ENCODE results near the gene ZNF618. TPM values are rescaled to one million over a fixed set of nuclear protein-coding genes. Genes with fewer than 3 reads are reported as not detected.

Gene ZNF618
- total RNA-seq (2014; rRNA removed; shearing (Covaris generic); ENCODE audit: low replicate concordance), result not detected in 2 replicates

GRCh38 chr9:113876151-113876992 is at the start of gene ZNF618:
Gene ZNF618, plus strand, starts transcription at chr9:113876309. Its CDS starts 72 bp downstream, at chr9:113876381.
- H3K9ac ChIP-seq (ENCODE audit: low read length), result peak within 1 kb of the TSS; percentile 59
- H3K4me1 ChIP-seq (ENCODE audit: low read length), result peaks cover 4% of the 10 kb centered on the region; the same call in 1 of the 2 replicates
- H3K9me3 ChIP-seq (ENCODE audit: low read length), result no peaks in the 10 kb centered on the region
- no peaks in the 10 kb centered on the region for H3K36me3 ChIP-seq (ENCODE audit: insufficient read depth, low read length)
- no peaks in the 10 kb centered on the region for H3K27me3 ChIP-seq (ENCODE audit: low read length)
- peak within 1 kb of the TSS; percentile 88 for H2AFZ ChIP-seq (ENCODE audit: low read length)
- H3K4me2 ChIP-seq (ENCODE audit: low read depth, low read length, poor library complexity, severe bottlenecking), result peak within 1 kb of the TSS; percentile 73
- no peaks in the 10 kb centered on the region for H4K20me1 ChIP-seq (ENCODE audit: insufficient read depth, low read depth, low read length)
- no peaks in the 10 kb centered on the region for H3K9me2 ChIP-seq (replicated peaks; ENCODE audit: insufficient read depth, low read length)
- H3K79me2 ChIP-seq (ENCODE audit: low read length), result no peaks in the 10 kb centered on the region
- H3K27ac ChIP-seq (ENCODE audit: low read length), result no peak within 1 kb of the TSS
- peak; percentile 65 for DNase-seq
- peak within 1 kb of the TSS; percentile 68 for H3K4me3 ChIP-seq (ENCODE audit: low read length)

GRCh38 chr9:113828221-113828620 is 47.9 kb upstream of the ZNF618 start:
- no peaks in the 10 kb centered on the region for H3K36me3 ChIP-seq (ENCODE audit: insufficient read depth, low read length)
- no peak for DNase-seq
- H3K9me3 ChIP-seq (ENCODE audit: low read length), result no peaks in the 10 kb centered on the region
- no peak overlapping the region for H3K27ac ChIP-seq (ENCODE audit: low read length)
- no peaks in the 10 kb centered on the region for H3K9me2 ChIP-seq (replicated peaks; ENCODE audit: insufficient read depth, low read length)
- no peak overlapping the region for H3K4me2 ChIP-seq (ENCODE audit: low read depth, low read length, poor library complexity, severe bottlenecking)
- H3K4me1 ChIP-seq (ENCODE audit: low read length), result no peaks in the 10 kb centered on the region
- no peaks in the 10 kb centered on the region for H3K79me2 ChIP-seq (ENCODE audit: low read length)
- H3K4me3 ChIP-seq (ENCODE audit: low read length), result no peak overlapping the region
- H4K20me1 ChIP-seq (ENCODE audit: insufficient read depth, low read depth, low read length), result no peaks in the 10 kb centered on the region
- H3K9ac ChIP-seq (ENCODE audit: low read length), result no peak overlapping the region
- H2AFZ ChIP-seq (ENCODE audit: low read length), result no peak overlapping the region
- no peaks in the 10 kb centered on the region for H3K27me3 ChIP-seq (ENCODE audit: low read length)

- Histone ChIP-seq H3K4me1 (ENCODE audit: low read length) (no peaks in the 10 kb centered on the region), H3K4me3 (ENCODE audit: low read length) (no peak overlapping the region), H2AFZ (ENCODE audit: low read length) (no peak overlapping the region), H3K36me3 (ENCODE audit: insufficient read depth, low read length) (no peaks in the 10 kb centered on the region), H3K4me2 (ENCODE audit: low read depth, low read length, poor library complexity, severe bottlenecking) (no peak overlapping the region), H3K27me3 (ENCODE audit: low read length) (no peaks in the 10 kb centered on the region), H4K20me1 (ENCODE audit: insufficient read depth, low read depth, low read length) (no peaks in the 10 kb centered on the region), H3K9ac (ENCODE audit: low read length) (no peak overlapping the region), H3K9me3 (ENCODE audit: low read length) (peaks cover 3% of the 10 kb centered on the region; the same call in 1 of the 2 replicates), H3K79me2 (ENCODE audit: low read length) (no peaks in the 10 kb centered on the region), H3K27ac (ENCODE audit: low read length) (no peak overlapping the region), H3K9me2 (replicated peaks; ENCODE audit: insufficient read depth, low read length) (no peaks in the 10 kb centered on the region)
- DNase-seq, result no peak
Measured at GRCh38 chr9:113837334-113837733, 38.8 kb upstream of the ZNF618 start.

- H4K20me1 ChIP-seq (ENCODE audit: insufficient read depth, low read depth, low read length), result no peaks in the 10 kb centered on the region
- H3K27me3 ChIP-seq (ENCODE audit: low read length), result no peaks in the 10 kb centered on the region
- H3K4me3 ChIP-seq (ENCODE audit: low read length), result no peak overlapping the region
- H3K9ac ChIP-seq (ENCODE audit: low read length), result no peak overlapping the region
- no peak overlapping the region for H2AFZ ChIP-seq (ENCODE audit: low read length)
- H3K9me2 ChIP-seq (replicated peaks; ENCODE audit: insufficient read depth, low read length), result no peaks in the 10 kb centered on the region
- no peak overlapping the region for H3K27ac ChIP-seq (ENCODE audit: low read length)
- H3K4me2 ChIP-seq (ENCODE audit: low read depth, low read length, poor library complexity, severe bottlenecking), result no peak overlapping the region
- DNase-seq, result no peak
- H3K9me3 ChIP-seq (ENCODE audit: low read length), result peaks cover 3% of the 10 kb centered on the region; the same call in 1 of the 2 replicates
- no peaks in the 10 kb centered on the region for H3K36me3 ChIP-seq (ENCODE audit: insufficient read depth, low read length)
- H3K79me2 ChIP-seq (ENCODE audit: low read length), result no peaks in the 10 kb centered on the region
- no peaks in the 10 kb centered on the region for H3K4me1 ChIP-seq (ENCODE audit: low read length)
Measured at GRCh38 chr9:113842086-113842485, 34.0 kb upstream of the ZNF618 start.

DNA sequence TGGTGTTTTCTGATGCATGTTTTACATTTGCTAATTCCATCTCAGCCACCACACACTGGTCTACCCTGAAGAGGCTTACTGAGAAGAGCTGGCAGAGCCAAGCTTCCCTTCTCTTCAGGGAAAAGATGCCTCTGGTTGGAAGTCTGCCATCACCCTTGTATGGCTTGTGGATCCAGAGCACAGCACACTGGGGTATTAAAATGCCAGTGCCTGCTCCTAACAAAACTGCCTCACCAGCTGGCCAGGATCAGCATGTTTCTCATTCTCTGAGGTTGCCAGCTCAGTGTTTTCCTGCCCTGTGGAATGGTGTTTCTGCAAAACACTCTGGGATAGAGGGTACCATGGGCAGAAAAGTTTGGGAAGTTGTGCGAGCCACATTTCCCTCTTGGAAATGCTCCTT is 31.6 kb upstream of the ZNF618 start:
- no peak overlapping the region for H3K27ac ChIP-seq (ENCODE audit: low read length)
- H3K9me2 ChIP-seq (replicated peaks; ENCODE audit: insufficient read depth, low read length), result no peaks in the 10 kb centered on the region
- H2AFZ ChIP-seq (ENCODE audit: low read length), result no peak overlapping the region
- no peaks in the 10 kb centered on the region for H4K20me1 ChIP-seq (ENCODE audit: insufficient read depth, low read depth, low read length)
- no peaks in the 10 kb centered on the region for H3K4me1 ChIP-seq (ENCODE audit: low read length)
- H3K27me3 ChIP-seq (ENCODE audit: low read length), result no peaks in the 10 kb centered on the region
- H3K4me2 ChIP-seq (ENCODE audit: low read depth, low read length, poor library complexity, severe bottlenecking), result no peak overlapping the region
- no peaks in the 10 kb centered on the region for H3K79me2 ChIP-seq (ENCODE audit: low read length)
- H3K36me3 ChIP-seq (ENCODE audit: insufficient read depth, low read length), result no peaks in the 10 kb centered on the region
- no peak for DNase-seq
- H3K4me3 ChIP-seq (ENCODE audit: low read length), result no peak overlapping the region
- H3K9me3 ChIP-seq (ENCODE audit: low read length), result peaks cover 3% of the 10 kb centered on the region; the same call in 1 of the 2 replicates
- H3K9ac ChIP-seq (ENCODE audit: low read length), result no peak overlapping the region

GRCh38 chr9:113851359-113851758 is 24.8 kb upstream of the ZNF618 start:
- Histone ChIP-seq H3K9me2 (replicated peaks; ENCODE audit: insufficient read depth, low read length) (no peaks in the 10 kb centered on the region), H3K4me3 (ENCODE audit: low read length) (no peak overlapping the region), H3K9ac (ENCODE audit: low read length) (no peak overlapping the region), H3K4me2 (ENCODE audit: low read depth, low read length, poor library complexity, severe bottlenecking) (no peak overlapping the region), H2AFZ (ENCODE audit: low read length) (no peak overlapping the region), H3K79me2 (ENCODE audit: low read length) (no peaks in the 10 kb centered on the region), H3K36me3 (ENCODE audit: insufficient read depth, low read length) (no peaks in the 10 kb centered on the region), H3K27ac (ENCODE audit: low read length) (no peak overlapping the region), H4K20me1 (ENCODE audit: insufficient read depth, low read depth, low read length) (no peaks in the 10 kb centered on the region), H3K27me3 (ENCODE audit: low read length) (no peaks in the 10 kb centered on the region), H3K9me3 (ENCODE audit: low read length) (peaks cover 3% of the 10 kb centered on the region; the same call in 1 of the 2 replicates), H3K4me1 (ENCODE audit: low read length) (no peaks in the 10 kb centered on the region)
- no peak for DNase-seq

DNA sequence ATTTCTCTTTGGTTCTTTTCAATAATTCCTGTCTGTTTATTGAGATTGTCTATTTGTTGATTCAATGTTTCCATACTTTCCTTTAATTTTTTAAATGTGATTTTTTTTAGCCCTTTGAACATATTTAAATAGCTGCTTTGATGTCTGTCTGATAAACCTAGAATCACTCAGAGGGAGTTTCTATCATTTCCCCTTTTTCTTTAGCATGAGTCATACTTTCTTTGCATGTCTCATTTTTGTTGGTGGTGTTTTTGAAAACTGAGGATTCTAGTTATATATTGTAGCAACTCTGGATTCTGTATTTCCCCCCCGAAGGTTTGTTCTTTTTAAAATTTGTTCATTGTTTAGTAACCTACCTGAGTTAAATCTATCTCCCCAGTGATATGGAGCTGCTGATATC is 24.2 kb upstream of the ZNF618 start:
- Histone ChIP-seq H4K20me1 (ENCODE audit: insufficient read depth, low read depth, low read length) (no peaks in the 10 kb centered on the region), H3K4me3 (ENCODE audit: low read length) (no peak overlapping the region), H2AFZ (ENCODE audit: low read length) (no peak overlapping the region), H3K9me3 (ENCODE audit: low read length) (no peaks in the 10 kb centered on the region), H3K9me2 (replicated peaks; ENCODE audit: insufficient read depth, low read length) (no peaks in the 10 kb centered on the region), H3K9ac (ENCODE audit: low read length) (no peak overlapping the region), H3K27me3 (ENCODE audit: low read length) (no peaks in the 10 kb centered on the region), H3K4me1 (ENCODE audit: low read length) (no peaks in the 10 kb centered on the region), H3K36me3 (ENCODE audit: insufficient read depth, low read length) (no peaks in the 10 kb centered on the region), H3K27ac (ENCODE audit: low read length) (no peak overlapping the region), H3K79me2 (ENCODE audit: low read length) (no peaks in the 10 kb centered on the region), H3K4me2 (ENCODE audit: low read depth, low read length, poor library complexity, severe bottlenecking) (no peak overlapping the region)
- DNase-seq, result no peak

DNA sequence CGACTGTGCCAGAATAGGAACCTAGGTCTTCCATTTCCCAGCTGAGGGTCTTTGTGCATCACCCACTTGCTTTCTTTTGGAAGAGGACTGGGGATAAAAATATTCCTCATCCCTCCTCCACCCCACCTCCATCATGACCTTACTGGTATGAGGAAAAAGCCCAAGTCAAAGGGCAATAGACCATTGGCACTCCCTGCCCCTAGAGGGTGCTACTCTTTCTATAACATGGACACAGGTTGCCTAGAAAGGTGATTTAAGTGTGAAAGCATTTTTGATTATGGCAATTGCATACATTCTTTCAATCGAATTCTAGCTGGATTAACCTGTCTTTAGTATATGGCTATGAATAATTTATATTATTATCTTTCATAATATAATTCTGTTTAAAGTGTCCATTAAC is 22.8 kb upstream of the ZNF618 start:
- Histone ChIP-seq H3K27me3 (ENCODE audit: low read length) (no peaks in the 10 kb centered on the region), H3K9me2 (replicated peaks; ENCODE audit: insufficient read depth, low read length) (no peaks in the 10 kb centered on the region), H3K9ac (ENCODE audit: low read length) (no peak overlapping the region), H4K20me1 (ENCODE audit: insufficient read depth, low read depth, low read length) (no peaks in the 10 kb centered on the region), H3K9me3 (ENCODE audit: low read length) (no peaks in the 10 kb centered on the region), H3K4me1 (ENCODE audit: low read length) (no peaks in the 10 kb centered on the region), H3K79me2 (ENCODE audit: low read length) (no peaks in the 10 kb centered on the region), H3K27ac (ENCODE audit: low read length) (no peak overlapping the region), H3K4me3 (ENCODE audit: low read length) (no peak overlapping the region), H2AFZ (ENCODE audit: low read length) (no peak overlapping the region), H3K4me2 (ENCODE audit: low read depth, low read length, poor library complexity, severe bottlenecking) (no peak overlapping the region), H3K36me3 (ENCODE audit: insufficient read depth, low read length) (no peaks in the 10 kb centered on the region)
- peak; percentile 60 for DNase-seq

All from Karpas-422 (cell line).